Measurements from ENCODE around the gene TWF1.

TWF1 gene

DNA sequence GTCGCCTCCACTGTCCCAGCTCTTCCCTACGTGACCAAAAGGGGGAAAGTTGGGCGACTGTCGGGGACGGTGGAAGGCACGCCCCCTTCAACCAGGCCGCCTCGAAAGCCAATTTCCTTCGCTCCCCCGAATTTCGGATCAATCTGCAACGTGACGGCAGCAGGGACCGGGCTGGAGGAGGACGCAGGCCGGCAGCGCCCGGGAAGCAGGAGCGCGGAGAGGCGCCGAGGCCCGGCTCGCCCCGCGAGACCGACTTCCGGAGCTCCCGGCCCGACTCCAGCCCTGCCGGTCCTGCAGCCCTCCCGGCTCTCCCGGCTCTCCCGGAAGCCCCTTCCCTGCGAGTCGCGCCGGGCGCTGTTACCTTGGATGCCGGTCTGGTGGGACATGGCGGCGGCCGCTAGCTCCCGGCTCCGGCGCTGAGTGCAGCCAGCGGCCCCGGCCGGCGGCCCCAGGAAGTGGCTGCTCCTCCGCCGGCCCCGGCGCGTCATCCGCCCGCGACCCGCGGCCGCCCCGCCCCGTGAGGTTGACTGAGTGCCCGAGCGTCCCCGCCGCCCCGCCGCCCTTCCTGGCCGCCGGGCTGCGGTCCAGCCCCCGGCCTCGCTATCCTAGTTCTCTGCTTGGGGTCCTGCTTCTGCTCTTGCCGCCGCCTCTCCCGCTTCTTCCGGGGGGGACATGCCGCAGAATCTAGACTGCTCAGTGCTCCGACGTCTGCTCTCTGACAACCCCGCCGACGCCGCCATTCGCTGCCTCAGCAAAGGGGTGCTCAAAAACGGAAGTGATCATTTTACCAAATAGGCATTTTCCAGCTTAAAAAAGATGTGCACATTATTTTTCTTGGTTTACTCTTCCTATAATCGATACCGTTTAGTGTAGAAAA, at the start of gene TWF1:
Gene TWF1, minus strand, starts transcription at position 458 of the 877 bp plus-strand sequence. Its CDS starts 72 bp downstream, at position 386.
- peak; percentile 75 for DNase-seq

DNA sequence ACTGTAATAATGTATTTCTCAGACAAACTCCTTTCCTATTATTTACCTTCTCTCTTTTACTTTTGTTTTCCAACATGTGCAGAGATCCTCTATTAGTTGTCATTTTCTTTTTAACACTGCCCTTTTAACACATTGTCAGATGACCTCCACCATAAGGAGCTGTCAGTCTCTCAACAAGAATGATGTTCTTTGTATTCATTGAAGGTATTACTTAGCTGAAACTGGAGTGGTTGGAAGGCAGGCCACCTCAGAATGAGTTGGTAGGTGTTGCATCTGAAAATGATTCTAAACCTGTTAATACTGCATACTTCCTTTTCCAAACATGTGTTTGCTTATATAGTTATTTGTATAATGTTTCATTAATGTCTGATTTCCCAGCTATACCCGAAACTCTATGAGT, 46.6 kb upstream of the TWF1 start:
- no peak for DNase-seq

DNA sequence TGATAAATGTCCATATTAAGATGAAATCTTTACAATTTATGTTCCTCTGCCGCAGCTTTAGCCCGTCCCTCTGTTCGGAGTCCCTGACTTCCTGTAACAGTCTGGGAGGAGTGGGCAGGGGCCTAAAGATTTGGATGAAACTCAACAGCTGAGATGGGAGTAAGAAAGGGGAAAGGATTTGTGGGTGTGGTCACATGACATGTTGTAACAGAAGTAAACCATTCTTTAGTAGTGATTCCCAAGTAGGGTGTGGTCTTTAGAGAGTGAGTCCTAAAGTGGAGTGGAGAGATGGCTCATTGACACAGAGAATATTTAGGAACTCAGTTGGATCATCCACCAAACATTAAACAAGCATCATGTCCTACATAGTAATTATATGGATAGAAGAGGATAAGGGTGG, 42.7 kb upstream of the TWF1 start:
- DNase-seq: no peak

DNA sequence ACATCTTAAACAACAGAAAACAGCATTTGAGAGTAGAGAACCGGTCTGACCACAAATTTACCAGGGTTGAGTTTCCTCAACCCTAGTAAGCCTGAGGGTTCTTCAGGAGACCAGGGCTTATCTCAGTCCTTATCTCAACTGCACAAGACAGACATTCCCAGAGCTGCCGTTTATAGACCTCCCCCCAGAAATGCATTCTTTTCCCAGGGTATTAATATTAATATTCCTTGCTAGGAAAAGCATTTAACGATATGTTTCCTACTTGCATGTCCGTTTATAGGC, 42.0 kb upstream of the TWF1 start:
- DNase-seq: no peak

DNA sequence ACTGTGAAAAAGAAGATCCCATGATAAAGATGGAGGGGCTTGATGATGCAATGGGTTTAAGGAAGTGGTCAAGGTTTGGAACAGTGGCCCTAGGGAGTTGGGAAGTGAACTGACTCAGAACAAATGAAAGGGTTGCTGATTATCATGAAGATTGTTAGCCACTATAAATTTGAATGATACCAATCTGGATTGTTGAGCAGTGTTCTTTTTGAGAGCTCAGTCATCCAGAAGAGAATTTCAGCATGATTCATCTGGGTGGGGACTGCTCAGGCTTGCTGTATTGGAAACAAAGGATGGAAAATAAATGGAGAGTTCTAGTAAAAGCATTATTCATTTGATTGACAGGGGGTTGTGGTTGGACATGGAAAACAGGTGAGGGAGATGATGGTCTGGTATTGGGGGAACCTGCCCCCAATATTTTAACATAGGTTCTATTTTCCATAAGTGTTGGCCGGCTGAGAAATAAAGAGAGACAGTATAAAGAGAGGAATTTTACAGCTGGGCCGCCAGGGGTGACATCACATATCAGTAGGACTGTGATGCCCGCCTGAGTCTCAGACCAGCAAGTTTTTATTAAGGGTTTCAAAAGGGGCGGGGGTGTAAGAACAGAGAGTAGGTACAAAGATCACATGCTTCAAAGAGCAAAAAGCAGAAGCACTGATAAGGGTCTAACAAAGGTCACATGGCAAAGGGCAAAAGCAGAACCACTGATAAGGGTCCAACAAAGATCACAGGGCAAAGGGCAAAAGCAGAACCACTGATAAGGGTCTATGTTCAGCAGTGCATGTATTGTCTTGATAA, 41.5 kb upstream of the TWF1 start:
- peak; percentile 81 for DNase-seq

DNA sequence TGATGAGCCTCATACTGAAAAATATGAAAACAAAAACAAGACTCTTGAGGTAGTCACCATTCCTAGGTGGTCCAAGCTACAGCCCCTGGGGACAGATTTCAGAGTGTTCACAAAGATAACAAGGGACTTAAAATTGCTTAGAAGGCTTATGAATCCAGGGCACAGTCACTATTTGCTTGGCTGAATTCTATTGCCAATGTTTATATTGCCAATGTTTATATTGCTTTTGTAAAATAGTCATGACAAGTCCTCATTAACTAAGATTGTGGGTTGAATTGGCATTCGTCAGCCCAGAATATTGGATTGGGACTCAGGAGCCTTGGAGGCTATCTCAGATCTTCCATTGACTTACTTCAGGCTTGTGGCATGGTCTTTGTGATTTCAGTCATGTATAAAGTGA, 36.1 kb upstream of the TWF1 start:
- DNase-seq: no peak

DNA sequence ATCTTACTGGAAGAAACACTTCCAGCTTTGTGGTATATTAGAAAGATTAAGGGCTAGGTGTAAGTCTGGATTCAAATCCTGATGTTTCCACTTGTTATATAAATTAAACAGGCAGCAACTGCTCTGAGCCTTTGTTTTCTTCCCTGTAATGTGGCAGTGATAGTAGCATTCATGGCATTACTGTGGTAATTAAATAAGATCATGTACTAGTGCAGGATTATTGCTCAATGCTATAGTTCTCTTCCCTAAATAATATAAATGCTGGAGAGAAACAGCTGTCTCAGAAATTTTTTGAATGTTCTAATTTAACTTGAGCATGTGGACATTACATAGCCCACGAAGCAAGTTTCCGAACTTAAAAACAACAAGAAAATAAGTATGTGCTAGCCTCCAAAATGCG, 35.1 kb upstream of the TWF1 start:
- DNase-seq: no peak

DNA sequence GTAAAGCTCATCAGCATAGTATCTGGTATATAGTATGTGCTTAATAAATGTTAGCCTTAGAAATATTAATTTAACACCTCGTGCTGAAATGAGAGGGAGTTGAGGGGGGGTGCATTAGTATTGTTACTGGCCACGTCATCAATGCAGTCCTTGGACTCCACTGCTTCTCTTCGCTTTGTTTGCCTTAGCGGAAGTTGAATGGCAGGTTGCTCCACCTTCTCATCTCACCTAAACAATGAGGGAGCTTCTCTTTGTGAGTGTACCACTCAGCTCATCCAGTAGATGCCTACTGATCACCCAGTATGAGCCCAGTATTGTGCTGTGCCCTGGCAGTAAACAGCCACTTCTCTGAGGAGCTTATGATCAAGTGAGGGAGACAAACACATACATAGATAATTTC, 34.2 kb upstream of the TWF1 start:
- DNase-seq: no peak

DNA sequence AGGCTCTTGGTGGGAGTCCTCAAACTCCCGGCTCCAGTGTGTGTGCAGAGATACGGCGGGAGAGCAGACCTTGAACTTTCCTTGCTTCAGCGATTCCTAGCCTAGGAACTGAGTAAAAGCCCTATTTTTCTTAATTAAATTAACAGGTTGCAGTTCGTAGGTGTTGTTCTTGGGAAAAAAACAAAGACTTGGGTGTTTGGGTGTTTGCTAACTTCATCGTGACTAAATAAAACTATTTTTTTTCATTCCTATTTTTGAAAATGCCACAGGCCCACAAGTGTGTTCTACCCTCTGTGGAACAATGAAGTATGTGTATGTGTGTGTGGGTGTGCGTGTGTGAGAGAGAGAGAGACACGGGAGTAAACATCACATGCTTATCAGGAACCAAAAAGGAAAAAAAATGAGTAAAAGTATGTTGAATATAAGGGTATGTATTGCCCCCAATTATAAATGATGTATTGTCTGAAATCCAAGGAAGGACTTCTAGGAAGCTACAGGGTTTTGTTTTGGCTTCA, 30.4 kb upstream of the TWF1 start:
- DNase-seq: no peak

DNA sequence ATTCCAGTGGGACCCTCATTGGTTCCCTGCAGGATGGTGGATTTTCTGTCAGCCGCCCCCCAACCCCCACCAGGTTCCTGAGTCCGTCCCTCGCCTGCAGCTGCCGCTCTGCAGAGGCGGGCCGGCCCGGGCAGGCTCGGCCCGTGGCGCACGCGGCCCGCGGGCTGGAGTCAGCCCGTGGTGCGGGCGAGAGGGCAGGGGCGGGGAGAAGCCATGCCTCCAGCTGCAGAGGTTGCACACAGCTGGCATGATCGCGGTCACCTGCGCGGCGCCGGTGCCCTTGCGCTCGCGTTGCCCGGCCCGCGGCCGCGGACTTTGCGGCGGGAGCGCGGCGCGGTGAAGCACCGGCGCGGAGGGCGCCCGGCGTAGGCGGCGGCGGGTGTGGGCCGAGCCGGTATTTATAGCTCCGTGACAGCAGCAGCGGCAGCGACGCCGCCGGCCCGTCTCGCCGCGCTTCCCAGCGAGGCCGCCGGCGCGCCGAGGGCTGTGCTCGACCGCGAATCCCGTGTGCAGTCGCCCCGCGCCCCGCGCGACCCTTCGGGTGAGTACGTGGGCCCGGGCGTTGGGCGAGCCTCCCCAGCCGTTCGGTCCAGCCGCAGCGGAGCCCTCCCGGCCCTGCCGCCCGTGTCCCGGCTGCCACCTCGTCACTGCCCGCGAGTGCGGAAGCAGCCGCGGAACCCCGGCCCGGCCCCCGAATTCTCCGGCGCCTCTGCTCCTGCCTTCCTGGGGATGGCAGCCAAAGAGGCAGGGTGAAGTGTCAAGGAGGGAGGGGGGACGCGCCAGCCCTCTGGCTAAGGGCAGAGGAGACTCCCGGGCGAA, 29.7 kb upstream of the TWF1 start, which contains the start of gene TMEM117:
Gene TMEM117, plus strand, starts transcription at position 426 of the 819 bp plus-strand sequence.
- peak; percentile 49 for DNase-seq

DNA sequence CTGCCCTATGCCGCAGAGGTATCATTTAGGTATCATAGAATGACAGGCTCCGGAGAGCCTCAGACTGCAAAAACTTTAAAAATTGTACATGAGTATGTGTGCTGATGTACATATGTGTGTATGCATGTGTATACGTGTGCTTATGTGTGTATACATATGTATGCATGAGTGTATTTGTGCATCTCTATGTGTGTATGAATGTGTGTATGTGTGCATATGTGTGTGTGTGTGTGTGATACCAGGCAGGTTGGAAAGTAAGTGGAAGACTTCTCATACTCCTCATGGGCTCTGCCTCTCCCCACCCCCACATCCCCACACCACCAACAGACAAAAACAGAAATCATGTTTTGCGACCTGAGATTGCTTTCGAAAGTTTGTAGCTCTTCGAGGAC, 29.1 kb upstream of the TWF1 start:
- no peak for DNase-seq

DNA sequence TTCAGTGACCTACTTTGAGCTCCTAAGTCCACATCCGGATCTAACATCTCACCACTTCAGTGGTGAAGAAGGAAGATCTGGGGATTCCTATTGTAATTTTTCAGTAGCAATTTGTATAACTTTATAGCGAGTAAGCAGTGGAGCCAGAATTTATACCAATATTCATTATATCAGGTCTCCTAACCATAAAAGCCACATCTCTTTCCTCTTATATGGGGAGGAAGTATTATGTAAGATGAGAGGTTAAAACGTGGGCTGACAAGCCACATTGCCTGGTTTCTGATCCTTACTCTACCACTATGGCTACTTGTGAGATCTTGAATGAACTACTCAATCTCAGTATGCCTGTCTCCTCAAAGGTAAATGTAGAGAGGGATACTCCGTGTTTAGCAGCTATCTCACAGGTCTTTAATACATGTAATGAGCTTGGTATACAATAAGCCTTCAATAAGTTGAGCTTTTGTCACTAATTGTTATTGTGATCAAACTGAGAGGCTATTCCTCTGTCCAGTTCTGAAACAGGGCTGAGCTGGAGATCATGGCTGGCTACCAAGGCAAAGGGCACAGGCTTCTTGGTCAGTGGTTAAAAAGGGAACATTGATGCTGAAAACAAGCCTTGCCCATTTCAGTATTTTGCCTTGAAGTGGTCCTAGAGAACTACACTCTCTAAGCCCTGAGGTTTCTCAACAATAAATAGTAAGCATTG, 26.5 kb upstream of the TWF1 start:
- no peak for DNase-seq

DNA sequence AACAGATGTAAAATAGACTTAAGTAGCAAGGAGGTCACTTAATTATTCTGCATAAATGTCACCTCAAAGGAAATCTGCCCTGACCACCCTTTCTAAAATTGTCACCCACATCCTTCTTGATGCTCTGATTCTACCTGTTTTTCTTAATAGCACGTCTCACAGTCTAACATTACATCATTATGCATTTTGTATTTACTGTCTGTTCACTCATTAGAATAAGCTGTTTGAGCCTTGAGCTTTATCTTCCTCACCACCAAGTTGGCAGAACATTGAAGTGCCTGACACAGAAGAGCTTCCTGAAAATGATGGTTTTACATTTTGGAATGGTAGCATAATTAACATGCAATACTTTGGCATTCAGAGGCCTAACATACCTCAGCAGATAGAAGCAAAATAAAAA, 21.0 kb upstream of the TWF1 start:
- DNase-seq: no peak

DNA sequence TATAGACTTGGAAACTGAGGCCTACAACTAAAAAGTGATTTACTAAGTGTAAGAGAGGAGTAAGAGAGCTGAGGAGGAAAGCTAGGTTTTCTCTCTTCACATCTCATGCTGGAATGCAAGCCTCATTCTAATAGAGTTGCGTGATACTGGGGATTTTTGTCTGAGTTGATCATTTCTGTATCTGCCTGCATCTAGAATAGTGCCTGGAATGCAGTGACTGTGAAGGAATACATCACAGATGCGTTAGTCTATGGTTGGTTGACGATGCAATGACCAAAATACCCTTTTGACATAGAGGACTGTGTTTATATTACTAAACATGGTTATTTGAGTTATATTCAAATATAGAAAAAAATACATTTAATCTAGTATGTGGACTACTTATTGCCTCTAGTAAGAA, 20.6 kb upstream of the TWF1 start:
- peak; percentile 35 for DNase-seq

DNA sequence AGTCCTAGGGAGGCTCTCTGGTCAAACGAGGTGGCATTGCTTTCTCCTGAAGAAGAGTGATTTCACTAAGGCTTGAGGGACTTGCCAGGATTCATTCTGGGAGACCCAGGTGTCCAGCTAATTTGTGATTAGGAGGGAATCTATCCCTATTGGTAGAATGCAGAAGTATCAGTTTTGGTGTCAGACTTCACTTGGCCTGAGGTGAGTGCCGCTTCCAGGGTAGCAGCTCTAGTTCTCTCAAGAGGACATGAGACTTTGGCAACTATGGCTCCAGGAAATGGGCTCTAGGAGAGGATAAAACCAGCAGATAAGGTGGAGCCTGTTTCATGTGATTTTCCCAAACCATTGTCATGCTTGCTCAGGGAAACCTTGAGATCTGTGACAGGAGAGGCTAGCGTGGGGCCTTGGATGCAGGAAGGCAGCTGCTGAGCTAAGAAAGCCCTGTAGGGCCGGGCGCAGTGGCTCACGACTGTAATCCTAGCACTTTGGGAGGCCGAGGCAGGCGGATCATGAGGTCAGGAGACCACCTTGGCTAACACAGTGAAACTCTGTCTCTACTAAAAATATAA, 18.2 kb upstream of the TWF1 start:
- no peak for DNase-seq

DNA sequence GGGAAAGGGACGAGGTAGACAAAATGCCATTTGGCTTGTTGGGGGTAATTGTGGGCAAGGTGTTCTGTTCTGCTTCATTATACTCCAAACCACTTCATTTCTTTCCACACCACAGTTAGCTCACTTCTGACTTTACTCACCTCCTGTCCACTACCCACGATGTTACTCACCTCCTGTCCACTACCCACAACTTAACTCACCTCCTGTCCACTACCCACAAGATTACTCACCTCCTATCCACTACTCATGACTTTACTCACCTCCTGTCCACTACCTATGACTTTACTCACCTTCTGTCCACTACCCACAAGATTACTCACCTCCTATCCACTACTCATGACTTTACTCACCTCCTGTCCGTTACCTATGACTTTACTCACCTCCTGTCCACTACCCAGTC, 10.1 kb upstream of the TWF1 start:
- no peak for DNase-seq

DNA sequence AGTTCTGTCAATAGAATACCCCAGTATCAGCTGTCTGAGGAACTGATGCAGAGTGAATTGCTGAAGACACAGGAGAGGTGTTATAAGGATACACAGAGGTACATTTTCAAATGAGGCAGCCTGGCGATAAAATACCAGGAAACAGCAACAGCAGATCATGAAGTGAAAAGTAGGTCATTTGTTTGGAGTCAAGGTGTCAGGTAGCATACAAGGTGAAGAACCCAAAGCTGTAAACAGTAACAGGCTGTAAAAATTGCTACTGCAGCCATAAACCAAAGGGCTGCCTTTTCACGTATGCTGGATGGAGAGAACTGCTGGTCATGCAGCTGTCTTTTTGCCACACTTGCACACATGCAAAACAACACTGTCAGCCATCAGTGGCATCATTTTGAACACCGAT, 9.3 kb upstream of the TWF1 start:
- DNase-seq: no peak

DNA sequence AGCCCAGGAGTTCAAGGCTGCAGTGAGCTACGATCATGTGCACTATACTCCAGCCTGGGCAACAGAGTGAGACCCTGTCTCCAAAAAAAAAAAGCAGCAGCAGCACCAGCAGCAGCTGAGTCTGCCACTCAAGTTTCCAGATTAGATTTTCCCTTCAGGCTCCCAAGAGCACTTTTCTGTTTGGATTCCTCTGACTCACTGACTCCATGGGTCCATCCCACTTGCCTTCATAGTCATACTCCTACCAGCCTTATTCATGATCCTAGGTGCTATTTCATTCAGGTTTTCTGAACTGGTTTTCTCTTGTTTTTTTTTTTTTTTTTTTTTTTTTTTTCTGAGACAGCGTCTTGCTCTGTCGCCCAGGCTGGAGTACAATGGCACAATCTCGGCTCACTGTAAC, 6.8 kb upstream of the TWF1 start:
- peak; percentile 63 for DNase-seq

DNA sequence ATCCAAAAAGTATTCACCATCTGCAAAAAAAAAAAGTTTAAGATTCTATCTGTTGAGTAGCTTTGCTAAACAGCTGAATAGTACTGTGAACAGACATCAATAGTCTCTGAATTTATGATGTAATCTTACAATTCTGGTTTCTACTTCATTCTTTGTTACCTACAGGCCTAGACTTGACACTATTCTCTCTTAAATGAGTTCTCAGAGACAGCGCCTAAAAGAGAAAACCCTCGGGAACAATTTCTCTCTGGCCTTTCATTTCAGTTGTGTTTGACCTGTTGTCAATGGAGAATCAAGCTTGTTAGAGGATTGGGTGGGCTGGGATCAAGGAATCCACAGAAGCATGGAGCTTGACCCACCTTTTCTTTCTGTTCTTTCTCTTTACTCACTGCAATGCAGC, 5.9 kb upstream of the TWF1 start:
- DNase-seq: no peak

DNA sequence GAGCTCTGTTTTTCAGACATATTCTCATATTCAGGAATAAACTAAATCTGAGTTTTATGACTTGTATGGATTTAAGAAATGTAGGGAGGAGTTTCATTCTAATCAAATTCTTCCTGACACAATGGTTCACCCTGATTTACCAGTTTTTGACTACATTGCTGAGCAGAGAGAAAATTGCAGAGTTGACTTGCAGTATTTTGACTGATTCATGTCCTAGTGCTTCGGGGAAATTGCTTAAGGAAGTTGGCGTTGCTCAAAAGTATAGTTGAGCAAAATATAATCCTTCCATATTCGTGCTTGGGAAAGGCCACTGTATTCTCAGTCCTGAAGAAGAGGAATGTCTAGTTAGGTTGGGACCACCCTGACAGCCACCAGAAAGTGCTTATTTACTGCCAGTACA, 1.3 kb upstream of the TWF1 start:
- no peak for DNase-seq

DNA sequence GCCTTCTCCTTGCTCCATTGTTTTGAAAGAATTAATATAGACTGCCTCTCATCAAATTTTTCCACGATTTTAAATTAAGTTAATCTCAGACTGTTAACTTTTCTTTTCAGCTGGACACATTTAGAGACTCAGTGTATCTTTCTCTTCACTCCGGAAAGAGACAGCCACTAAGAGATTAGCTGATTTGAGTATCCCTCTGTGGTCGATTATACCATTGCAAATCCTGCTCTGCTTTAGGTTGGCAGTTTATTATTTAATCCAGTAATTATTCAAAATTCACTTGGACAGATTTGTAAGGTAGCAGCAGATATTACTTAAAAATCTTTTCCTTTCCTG, 588 bp upstream of the TWF1 start:
- DNase-seq: peak; percentile 49

DNA sequence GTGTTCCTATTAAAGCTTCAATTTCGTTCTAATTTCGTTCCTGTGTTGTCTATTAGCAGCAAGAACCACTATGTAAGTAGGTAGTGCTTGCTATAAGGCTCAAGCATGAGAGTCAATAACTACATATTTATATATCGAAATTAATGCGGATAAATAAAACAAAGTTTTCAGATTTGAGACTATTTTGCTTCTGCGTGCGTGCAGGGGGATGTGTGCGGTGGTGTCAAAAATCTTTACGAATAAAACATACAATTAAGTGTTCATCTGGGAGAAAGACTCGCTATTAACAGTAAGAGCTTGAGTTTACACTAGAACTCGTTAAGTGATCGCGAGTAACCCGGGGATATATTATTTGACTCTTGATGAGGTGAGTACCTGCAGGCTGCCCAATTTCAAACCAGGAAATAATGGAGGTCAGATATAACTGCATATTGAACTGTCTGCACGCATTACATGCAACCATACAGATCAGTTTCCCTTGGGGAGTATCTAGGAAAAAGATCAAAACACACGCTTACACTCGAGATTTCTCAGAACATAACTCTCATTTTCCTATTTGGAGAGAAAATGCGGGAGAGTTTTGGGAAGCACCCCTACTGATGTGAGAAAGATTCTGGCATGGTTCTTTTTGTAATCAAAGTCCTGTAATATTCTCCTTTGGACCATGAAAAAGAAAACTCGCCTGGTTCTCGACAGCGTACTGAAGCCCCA, 813 bp downstream of the TWF1 start:
- peak; percentile 48 for DNase-seq
